Mesothelial cell of epicardium (in vitro differentiated cells): Measurements from ENCODE around the gene HTRA3. TPM values are rescaled to one million over a fixed set of nuclear protein-coding genes. Genes with fewer than 3 reads are reported as not detected.

Source experiments
- DNase-seq, 2 experiments: peaks; one replicate each; pipeline ENCODE4 v3.0.0; 2021; ENCODE audit warnings: low spot score in 2 of 2; ENCODE audit not compliant: unreplicated experiment in 2 of 2
- H3K27ac Mint-ChIP-seq: 2 replicates; pipeline ENCODE4 v1.8.0; 2021; ENCODE audit warnings: mixed read lengths
- H3K27me3 Mint-ChIP-seq: 2 replicates; pipeline ENCODE4 v1.8.0; 2021; ENCODE audit warnings: low read depth, mixed read lengths
- H3K36me3 Mint-ChIP-seq: 2 replicates; pipeline ENCODE4 v1.8.0; 2021; ENCODE audit warnings: mixed read lengths
- H3K4me1 Mint-ChIP-seq: 2 replicates; pipeline ENCODE4 v1.8.0; 2021; ENCODE audit warnings: mixed read lengths
- H3K4me3 Mint-ChIP-seq: 2 replicates; pipeline ENCODE4 v1.8.0; 2021; ENCODE audit warnings: mild to moderate bottlenecking, moderate library complexity, mixed read lengths
- H3K9me3 Mint-ChIP-seq: 2 replicates; pipeline ENCODE4 v1.8.0; 2021; ENCODE audit warnings: mixed read lengths
- total RNA-seq: library from RNA; stranded (reverse); gene quantifications from 3 replicates; pipeline ENCODE4 v1.2.1, GENCODE V29; 2021
- TF ChIP-seq, protein P1 (sequence below): fragments of 200-600 bp; sonication (generic); IDR thresholded peaks from one replicate; pipeline ENCODE4 v1.5.0; 2021; ENCODE audit warnings: antibody characterized with exemption; ENCODE audit not compliant: unreplicated experiment

Gene HTRA3
- 25.6 to 27.9 TPM (median 26.2 TPM) in 3 replicates for total RNA-seq

DNA sequence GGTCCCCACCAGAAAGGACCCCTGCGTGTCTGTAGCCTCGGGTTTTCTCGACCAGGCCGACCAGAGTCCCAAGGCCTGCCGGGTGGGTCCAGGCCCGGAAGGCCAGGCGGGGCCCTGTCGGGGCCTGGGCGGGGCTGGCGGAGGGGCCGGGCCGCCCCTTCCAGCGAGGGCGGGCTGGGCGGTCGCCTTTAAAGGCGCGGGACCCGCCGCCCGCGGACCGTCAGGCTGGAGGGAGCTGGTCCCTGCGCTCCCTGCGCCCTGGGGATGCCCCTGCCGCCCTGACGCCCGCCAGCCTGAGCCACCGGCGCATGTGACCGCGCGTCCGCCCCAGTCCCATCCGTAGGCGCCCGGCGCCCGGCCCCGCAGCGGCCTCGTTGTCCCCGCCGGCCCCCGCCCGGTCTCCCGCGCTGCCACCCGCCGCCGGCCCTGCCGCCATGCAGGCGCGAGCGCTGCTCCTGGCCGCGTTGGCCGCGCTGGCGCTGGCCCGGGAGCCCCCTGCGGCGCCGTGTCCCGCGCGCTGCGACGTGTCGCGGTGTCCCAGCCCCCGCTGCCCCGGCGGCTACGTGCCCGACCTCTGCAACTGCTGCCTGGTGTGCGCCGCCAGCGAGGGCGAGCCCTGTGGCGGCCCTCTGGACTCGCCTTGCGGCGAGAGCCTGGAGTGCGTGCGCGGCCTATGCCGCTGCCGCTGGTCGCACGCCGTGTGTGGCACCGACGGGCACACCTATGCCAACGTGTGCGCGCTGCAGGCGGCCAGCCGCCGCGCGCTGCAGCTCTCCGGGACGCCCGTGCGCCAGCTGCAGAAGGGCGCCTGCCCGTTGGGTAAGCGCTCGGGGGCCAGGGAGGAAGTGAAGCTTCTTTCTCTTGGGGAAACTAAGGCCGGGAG, at the start of gene HTRA3:
Gene HTRA3 (plus strand): TSS at position 220 of the 883 bp plus-strand sequence. CDS start 215 bp downstream, at position 435.
- peak in 1 of 2 experiments; percentile 48 for DNase-seq
- H3K36me3 Mint-ChIP-seq: no peaks in the 10 kb centered on the region
- peaks cover 39% of the 10 kb centered on the region for H3K4me1 Mint-ChIP-seq
- H3K27me3 Mint-ChIP-seq: peaks cover 28% of the 10 kb centered on the region
- no peak within 1 kb of the TSS for H3K27ac Mint-ChIP-seq
- no peaks in the 10 kb centered on the region for H3K9me3 Mint-ChIP-seq
- peak within 1 kb of the TSS; percentile 54 for H3K4me3 Mint-ChIP-seq
- TF ChIP-seq, protein P1, sequence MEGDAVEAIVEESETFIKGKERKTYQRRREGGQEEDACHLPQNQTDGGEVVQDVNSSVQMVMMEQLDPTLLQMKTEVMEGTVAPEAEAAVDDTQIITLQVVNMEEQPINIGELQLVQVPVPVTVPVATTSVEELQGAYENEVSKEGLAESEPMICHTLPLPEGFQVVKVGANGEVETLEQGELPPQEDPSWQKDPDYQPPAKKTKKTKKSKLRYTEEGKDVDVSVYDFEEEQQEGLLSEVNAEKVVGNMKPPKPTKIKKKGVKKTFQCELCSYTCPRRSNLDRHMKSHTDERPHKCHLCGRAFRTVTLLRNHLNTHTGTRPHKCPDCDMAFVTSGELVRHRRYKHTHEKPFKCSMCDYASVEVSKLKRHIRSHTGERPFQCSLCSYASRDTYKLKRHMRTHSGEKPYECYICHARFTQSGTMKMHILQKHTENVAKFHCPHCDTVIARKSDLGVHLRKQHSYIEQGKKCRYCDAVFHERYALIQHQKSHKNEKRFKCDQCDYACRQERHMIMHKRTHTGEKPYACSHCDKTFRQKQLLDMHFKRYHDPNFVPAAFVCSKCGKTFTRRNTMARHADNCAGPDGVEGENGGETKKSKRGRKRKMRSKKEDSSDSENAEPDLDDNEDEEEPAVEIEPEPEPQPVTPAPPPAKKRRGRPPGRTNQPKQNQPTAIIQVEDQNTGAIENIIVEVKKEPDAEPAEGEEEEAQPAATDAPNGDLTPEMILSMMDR: no peak

DNA sequence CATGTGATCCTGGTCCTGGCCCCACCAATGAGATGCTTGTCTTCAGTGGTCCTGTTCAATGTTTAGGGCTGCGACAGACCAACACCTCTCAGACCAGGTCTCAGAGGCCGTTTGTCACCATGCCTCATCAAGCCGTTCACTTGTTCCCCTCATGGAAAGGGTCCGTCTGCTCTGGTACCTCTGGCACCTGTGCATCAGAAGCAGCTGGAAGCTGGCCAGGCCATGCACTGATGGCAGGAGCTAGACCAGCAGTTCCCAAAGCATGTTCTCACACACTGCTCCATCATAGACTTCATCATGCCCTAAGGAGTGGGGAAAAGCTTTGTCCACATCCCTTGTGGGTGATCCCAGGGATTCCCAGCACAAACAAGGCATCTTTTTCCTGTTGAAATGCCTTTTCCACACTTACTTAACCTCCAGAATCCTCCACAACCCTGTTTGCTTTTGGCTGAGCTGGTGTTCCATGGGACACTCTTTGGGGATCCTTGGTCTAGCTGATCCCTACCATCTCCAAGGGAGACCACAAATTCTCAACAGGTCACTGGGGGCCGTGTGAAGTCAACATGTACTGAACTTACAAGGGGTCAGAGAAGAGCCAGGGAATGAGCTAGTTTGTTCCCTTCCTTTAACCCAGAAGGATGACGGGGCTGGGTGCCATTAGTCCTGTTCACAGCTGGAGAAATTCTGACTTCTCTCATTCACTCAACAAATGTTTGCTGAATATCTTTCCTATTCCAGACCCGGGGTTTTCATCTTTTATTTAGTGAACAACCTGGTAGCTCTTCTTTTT, 48.7 kb upstream of the HTRA3 start:
- DNase-seq: no peak
- Mint-ChIP-seq H3K4me1 (peaks cover 17% of the 10 kb centered on the region), H3K9me3 (no peaks in the 10 kb centered on the region), H3K4me3 (no peak overlapping the region), H3K27me3 (no peaks in the 10 kb centered on the region), H3K36me3 (peaks cover 15% of the 10 kb centered on the region), H3K27ac (no peak overlapping the region)
- TF ChIP-seq, protein P1: no peak

DNA sequence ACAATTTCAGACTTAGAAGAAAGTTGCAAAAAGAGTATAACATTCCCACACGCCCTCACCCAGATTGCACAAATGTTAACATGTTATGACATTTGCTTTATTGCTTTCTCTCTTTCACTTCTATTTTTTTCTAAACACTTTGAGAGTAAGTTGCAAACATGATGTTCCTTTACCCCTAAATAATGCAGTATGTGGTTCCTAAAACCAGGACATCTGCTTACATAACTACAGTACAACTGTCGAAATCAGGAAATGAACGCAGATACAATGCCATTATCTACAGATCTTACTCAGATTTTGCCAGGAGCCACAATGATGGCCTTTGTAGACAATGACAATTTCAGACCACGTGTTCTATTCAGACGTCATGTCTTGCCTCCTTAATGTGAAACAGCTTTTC, 48.1 kb upstream of the HTRA3 start:
- H3K4me1 Mint-ChIP-seq: peaks cover 24% of the 10 kb centered on the region

DNA sequence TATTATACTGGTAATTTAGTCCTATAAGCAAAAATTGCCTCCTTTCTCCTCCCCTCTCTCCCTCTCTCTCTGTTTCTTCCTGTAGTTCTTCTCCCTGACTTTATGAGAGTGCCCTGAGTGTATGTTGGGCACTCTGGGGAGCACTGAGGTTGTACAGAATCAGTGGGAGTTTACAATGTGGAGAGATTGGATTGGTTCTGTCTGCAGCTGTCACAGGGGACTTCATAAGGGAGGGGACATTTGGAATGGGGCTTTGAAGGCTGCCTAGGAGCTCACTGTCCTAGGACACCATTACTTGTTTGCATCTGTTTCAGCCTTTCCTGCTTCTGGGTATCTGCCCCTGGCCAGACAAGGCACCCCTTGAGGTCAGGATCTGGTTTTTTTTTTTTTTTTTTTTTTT, 47.6 kb upstream of the HTRA3 start:
- no peak for DNase-seq
- Mint-ChIP-seq H3K9me3 (no peaks in the 10 kb centered on the region), H3K4me3 (no peak overlapping the region), H3K27ac (peak overlapping the region; percentile 69), H3K36me3 (peaks cover 15% of the 10 kb centered on the region), H3K4me1 (peaks cover 28% of the 10 kb centered on the region), H3K27me3 (no peaks in the 10 kb centered on the region)
- TF ChIP-seq, protein P1: no peak

More for the DNA sequence above, 48.1 kb upstream of the HTRA3 start:
- Mint-ChIP-seq H3K9me3 (no peaks in the 10 kb centered on the region), H3K27me3 (no peaks in the 10 kb centered on the region), H3K4me3 (no peak overlapping the region), H3K36me3 (peaks cover 15% of the 10 kb centered on the region), H3K27ac (peak overlapping the region; percentile 29)
- TF ChIP-seq, protein P1: no peak
- no peak for DNase-seq

DNA sequence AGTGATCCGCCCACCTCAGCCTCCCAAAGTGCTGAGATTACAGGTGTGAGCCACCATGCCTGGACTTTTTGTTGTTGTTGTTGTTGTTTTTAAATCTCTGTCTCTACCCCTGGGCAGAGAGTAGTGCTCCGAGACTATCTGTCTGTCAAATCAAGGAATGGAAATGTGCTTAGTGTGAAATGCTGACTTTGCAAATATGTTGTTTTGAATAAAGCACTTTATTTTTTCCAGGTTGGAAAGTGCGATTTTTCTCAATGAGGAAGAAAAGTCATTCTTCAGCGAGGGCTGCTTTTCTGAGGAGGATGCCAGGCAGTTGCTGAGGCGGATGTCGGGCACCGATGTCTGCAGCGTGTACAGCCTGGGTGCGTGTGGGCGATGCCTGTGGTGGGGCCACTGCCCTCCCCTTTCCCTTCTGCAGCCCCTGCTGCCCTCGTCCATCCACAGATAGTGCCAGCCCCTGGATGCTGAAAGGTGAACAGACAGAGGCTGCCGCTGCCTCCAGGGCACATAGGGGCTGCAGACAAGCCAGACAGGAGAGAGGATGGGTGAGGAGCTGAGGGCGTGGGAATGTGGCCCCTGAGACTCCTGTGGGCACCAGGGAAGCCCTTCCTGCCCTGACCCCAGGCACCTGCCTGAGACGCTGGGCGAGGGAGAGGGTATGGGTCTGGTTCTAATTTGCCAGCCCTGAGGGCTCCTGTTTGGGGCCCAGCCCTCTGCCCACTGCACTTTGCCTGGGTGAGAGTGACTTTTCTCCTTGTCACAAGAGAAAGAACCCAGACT, 46.8 kb upstream of the HTRA3 start:
- Mint-ChIP-seq H3K27me3 (no peaks in the 10 kb centered on the region), H3K4me1 (peaks cover 28% of the 10 kb centered on the region), H3K27ac (no peak overlapping the region), H3K4me3 (no peak overlapping the region), H3K9me3 (no peaks in the 10 kb centered on the region), H3K36me3 (peaks cover 15% of the 10 kb centered on the region)
- no peak for DNase-seq
- TF ChIP-seq, protein P1: no peak
